Stimulated activated naive CD4-positive, alpha-beta T cell (primary cell): Measurements from ENCODE around the gene CNPPD1.

Source experiments
- DNase-seq, 6 experiments: peaks; one replicate each; lab custom pipeline; 2025; lab: John Stamatoyannopoulos, UW

The CNPPD1 gene

DNA sequence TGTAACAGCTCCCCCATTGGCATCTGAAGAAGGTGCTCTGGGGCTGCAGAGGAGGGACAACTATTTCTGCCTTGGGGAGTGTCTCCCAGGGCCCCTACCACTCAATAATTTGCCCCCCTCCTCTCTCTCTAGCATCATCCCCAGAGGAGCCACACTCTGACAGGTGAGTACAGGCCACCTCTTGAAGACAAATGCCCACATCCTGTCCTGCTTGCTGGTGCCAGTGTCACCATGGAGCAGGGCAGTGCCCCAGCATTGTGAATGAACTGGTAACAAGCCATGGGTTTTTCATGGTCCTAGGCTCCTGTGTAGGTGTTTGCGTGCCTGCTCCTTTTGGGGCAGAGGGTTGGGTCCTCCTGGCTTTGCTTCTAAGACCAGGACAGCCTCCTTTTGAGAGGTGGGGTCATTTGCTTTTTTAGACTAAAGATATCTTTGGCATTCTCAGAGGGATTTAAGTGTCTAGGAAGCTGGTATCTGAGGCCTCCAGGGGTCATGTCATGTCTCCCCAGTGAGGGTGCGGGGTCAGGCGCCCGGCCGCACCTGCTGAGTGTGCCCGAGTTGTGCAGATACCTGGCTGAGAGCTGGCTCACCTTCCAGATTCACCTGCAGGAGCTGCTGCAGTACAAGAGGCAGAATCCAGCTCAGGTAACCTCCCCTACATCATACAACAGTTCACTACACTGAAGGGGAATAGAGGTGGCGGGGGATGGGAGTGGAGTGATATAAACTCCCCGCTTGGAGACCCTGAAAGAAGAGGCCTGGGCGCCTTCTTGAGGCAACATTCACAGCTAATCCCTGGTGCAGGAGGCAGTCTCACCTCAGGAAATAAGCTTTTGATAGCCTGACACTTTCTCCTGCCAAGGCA is 3.1 kb upstream of the CNPPD1 start:
- no peak for DNase-seq

- peak in 5 of 6 experiments; percentile 29 to 67 (median 48) for DNase-seq
These were observed 1.9 kb upstream of the CNPPD1 start for GRCh38 chr2:219178377-219179175.

GRCh38 chr2:219177552-219178376 is 1.0 kb upstream of the CNPPD1 start, which contains the start of gene RETREG2:
Gene RETREG2 (plus strand): TSS chr2:219178275. CDS start chr2:219178353, 78 bp downstream.
- DNase-seq: peak; percentile 74 to 92 (median 85)

GRCh38 chr2:219175928-219176817 is 552 bp downstream of the CNPPD1 start:
- peak in 3 of 6 experiments; percentile 28 to 61 (median 33) for DNase-seq

GRCh38 chr2:219175486-219175885 is 1.2 kb downstream of the CNPPD1 start:
- DNase-seq: no peak

- no peak for DNase-seq
These were observed 1.9 kb downstream of the CNPPD1 start for GRCh38 chr2:219174801-219175200.

GRCh38 chr2:219174146-219174545 is 2.6 kb downstream of the CNPPD1 start:
- no peak for DNase-seq

DNA sequence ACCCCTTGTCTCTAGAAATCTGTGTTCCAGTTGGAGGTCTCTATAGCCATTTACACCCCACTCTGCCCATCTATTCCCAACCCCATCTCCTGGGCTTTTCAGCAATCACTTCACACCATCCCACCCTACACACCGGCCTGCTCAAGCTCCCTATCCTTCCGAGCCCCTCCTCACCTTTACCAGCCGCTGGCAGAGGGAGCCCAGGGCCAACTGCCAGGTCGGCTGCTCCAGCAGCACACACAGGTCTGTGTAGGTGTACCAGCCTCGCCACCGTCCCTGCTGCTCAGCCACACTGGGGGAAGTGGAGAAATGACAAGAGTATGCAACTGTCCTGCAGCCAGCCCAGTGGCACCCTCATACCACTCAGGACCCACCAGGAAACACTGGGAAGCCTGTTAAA is 3.5 kb downstream of the CNPPD1 start:
- DNase-seq: no peak

DNA sequence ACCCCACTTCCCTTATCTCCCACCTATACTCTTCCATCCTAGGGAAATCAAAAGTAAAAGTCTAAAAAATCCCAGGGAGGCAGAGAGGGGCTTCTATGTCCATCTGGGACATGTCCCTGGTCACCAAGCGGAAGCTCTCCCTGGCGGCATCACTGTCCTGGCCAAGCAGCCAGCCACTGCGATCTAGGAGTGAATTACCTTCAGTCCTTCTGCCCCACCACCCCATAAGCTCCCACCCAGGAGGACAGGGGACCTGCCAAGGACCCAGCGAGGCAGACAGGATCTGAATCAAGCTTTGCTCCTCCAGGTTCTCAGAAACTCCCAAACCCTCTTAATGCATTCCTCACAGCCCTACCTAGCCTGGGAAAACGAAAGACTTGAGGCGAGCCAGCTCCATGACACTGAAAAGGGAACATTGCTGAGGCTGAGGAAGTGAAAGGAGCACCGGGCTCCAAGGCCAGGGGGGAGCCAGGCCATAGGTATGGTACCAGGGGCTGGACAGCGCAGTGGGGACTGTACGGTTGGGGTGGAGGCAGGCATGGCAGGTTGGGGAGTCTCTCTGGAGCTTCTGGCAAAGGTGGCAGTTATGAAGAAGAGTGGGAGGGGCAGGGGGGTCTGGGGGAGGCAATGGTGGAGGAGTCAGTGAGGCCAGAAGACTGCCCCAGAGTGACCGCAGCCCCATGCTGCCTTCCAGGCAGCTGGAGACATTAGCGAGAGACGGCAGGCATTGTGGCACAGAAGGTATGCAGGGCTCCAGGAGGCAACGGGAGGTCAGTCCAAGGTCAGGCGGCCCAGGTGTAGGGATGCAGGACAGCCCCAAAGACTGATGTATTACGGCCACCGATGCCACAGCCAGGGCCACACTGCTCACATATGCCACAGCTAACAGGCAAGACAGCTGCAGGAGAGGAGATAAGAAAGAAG is 4.2 kb downstream of the CNPPD1 start:
- DNase-seq: no peak

- peak in 2 of 6 experiments; percentile 43 to 59 for DNase-seq
These were observed 5.5 kb downstream of the CNPPD1 start for GRCh38 chr2:219171231-219171651.

DNA sequence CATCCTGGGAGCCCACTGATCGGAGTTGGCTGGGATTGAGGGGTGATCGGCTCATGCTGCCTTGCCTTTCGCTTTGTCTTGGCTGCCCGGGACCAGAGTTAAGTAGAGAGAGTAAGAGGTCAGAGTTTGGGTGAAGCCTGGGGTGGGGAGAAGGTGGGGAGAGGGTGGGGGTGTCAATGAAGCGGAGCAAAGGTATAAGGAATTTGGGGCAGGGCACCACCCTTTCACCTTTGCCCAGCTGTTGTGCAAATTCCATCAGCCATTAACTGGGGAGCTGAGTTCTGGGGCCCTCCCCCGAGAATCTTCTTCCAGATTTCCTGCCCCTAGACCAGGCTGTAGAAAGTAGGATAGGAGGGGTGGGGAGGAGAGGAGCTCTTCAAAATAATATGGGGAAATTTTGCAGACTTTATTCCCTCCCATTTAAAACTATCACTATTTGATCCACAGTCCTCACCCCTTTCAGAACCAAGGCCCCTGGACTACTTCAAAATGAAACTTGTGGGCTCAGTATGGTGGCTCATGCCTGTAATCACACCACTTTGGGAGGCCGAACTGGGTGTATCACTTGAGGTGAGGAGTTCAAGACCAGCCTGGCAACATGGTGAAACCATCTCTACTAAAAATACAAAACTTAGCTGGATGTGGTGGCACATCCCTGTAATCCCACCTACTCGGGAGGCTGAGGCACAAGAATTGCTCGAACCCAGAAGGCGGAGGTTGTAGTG is 6.6 kb downstream of the CNPPD1 start, which contains the start of gene SLC23A3:
Gene SLC23A3 (minus strand): TSS at position 100 of the 725 bp plus-strand sequence. CDS start 45 bp downstream, at position 55.
- no peak for DNase-seq

GRCh38 chr2:219168932-219169331 is 7.8 kb downstream of the CNPPD1 start:
- no peak for DNase-seq

DNA sequence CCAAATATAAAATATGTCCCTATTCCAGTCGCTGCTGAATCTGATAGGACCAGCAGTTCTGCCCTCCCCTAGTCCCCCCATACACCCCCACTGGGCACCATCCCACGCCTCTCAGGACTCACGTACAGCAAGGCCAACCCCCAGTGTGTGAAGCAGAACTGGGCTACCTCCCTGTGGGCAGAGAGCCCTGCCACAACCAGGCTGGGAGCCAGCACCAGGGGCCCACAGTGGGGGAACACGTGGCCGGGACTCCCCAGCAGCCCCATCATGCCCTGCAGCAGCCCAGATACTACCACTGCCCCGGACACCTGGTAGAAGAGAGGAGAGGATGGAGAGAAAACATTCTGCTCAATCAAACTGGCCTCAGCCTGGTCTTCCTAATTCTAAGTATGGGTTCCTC is 8.2 kb downstream of the CNPPD1 start:
- DNase-seq: no peak

DNA sequence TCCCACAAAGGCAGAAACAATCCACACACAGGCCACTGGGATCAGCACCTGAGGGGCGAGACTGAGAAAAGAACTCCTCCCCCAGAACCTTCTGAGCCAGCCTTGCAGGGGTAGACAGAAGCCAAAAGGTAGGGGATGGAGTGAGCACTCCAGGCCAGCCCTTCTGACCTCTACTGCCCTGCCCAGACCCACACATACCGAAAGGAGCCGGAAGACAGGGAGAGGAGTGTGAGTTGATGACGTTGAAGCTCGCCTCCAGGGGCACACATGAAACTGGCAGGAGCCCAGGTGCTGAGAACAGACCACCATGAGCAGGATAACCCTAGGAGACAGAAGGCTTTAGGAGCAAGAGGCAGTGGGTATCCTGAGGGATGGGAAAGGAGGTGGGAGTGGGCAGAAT is 8.7 kb downstream of the CNPPD1 start:
- no peak for DNase-seq

- no peak for DNase-seq
These were observed 11.4 kb downstream of the CNPPD1 start for GRCh38 chr2:219165058-219165911.

DNA sequence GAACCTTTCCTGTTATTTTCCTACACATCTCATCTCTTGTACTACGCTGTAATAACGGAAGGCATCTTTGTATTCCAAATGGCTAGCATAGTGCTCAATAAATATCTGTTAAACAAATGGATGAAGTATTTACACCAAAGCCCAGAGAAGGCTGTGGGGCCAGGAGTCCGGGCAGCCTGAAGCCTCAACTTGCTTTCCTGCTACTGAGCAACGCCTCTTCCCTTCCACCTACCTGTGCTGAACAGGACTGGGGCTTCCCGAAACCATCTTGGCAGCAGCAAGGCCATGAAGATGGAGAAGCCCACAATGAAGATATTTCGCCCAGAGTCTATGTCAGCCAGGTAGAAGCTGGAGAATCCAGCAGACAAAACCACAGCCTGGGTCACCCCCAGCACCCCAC is 13.6 kb downstream of the CNPPD1 start:
- no peak for DNase-seq

GRCh38 chr2:219161097-219161496 is 15.6 kb downstream of the CNPPD1 start:
- no peak for DNase-seq
